MM.1S (cell line): Measurements from ENCODE around the gene CDC45.

Experiments
- CTCF ChIP-seq: fragments of 300-600 bp; sonication (generic); IDR thresholded peaks from 2 replicates; pipeline ENCODE4 v1.5.1; 2016; ENCODE audit warnings: antibody characterized with exemption, low read length, mixed read lengths
- EZH2 ChIP-seq: fragments of 300-600 bp; sonication (generic); optimal IDR thresholded peaks from 2 replicates; pipeline ENCODE3; 2017; ENCODE audit warnings: low read depth, mild to moderate bottlenecking, antibody characterized with exemption, low read length, mixed read lengths
- EZH2phosphoT487 ChIP-seq: fragments of 300-600 bp; sonication (generic); IDR thresholded peaks from 2 replicates; pipeline ENCODE4 v1.6.1; 2018; ENCODE audit warnings: antibody characterized with exemption, low read length

- TF ChIP-seq CTCF (no peak), EZH2 (no peak), EZH2phosphoT487 (no peak)
These were observed 77.3 kb downstream of the CDC45 start for GRCh38 chr22:19556963-19557545.
